IPS-NIHi7 (cell line): ENCODE results near the gene ERICH6.

Experiments
- DNase-seq: peaks from one replicate; pipeline ENCODE4 v3.0.0; 2012; ENCODE audit warnings: mixed read lengths; ENCODE audit errors: extremely low spot score

ERICH6 gene

GRCh38 chr3:150703756-150704344 lies at the start of gene ERICH6:
ERICH6 (minus strand) TSS chr3:150703920; CDS start chr3:150703898, 22 bp downstream.
- peak; percentile 96 for DNase-seq

GRCh38 chr3:150751781-150752263 lies 48.1 kb upstream of the ERICH6 start:
- no peak for DNase-seq

GRCh38 chr3:150749255-150749654 lies 45.5 kb upstream of the ERICH6 start:
- DNase-seq = no peak

GRCh38 chr3:150748684-150749047 lies 44.9 kb upstream of the ERICH6 start:
- DNase-seq = no peak

- no peak for DNase-seq
Observed at GRCh38 chr3:150747886-150748683, 44.4 kb upstream of the ERICH6 start.

GRCh38 chr3:150746791-150747590 lies 43.3 kb upstream of the ERICH6 start:
- no peak for DNase-seq

- DNase-seq = no peak
Observed at GRCh38 chr3:150745832-150746231, 42.1 kb upstream of the ERICH6 start.

- DNase-seq = no peak
Observed at GRCh38 chr3:150744919-150745211, 41.1 kb upstream of the ERICH6 start.

- no peak for DNase-seq
Observed at GRCh38 chr3:150744041-150744918, 40.6 kb upstream of the ERICH6 start.

- no peak for DNase-seq
Observed at GRCh38 chr3:150743508-150743907, 39.8 kb upstream of the ERICH6 start.

GRCh38 chr3:150742679-150743078 lies 39.0 kb upstream of the ERICH6 start:
- DNase-seq = no peak

- no peak for DNase-seq
Observed at GRCh38 chr3:150742141-150742523, 38.4 kb upstream of the ERICH6 start.

GRCh38 chr3:150741497-150742140 lies 37.9 kb upstream of the ERICH6 start:
- DNase-seq = no peak

- DNase-seq = no peak
Observed at GRCh38 chr3:150740733-150741496, 37.2 kb upstream of the ERICH6 start.

- no peak for DNase-seq
Observed at GRCh38 chr3:150739877-150740645, 36.3 kb upstream of the ERICH6 start.

- no peak for DNase-seq
Observed at GRCh38 chr3:150739200-150739863, 35.6 kb upstream of the ERICH6 start.

GRCh38 chr3:150738688-150739087 lies 35.0 kb upstream of the ERICH6 start:
- no peak for DNase-seq

- DNase-seq = peak; percentile 58
Observed at GRCh38 chr3:150737874-150738679, 34.4 kb upstream of the ERICH6 start.
